Measurements from ENCODE around the gene KMT2E. TPM values are rescaled to one million over a fixed set of nuclear protein-coding genes. Genes with fewer than 3 reads are reported as not detected.

Gene KMT2E
- total and polyA plus RNA-seq, 2 donors (not counting 3 experiments of a cell fraction or from before 2014, with no cell fraction given): 19.0 to 74.8 TPM

- Histone ChIP-seq H3K27me3 (ENCODE audit: control insufficient read depth in 2 of 2, insufficient read depth in 2 of 2, low read length in 2 of 2) (no peaks in the 10 kb centered on the region), H3K9me1 (replicated peaks; ENCODE audit: control insufficient read depth, extremely low read depth, insufficient read depth, low read length) (no peaks in the 10 kb centered on the region), H3K9ac (replicated peaks; ENCODE audit: extremely low read depth, insufficient read depth, low read length) (no peak overlapping the region), H3K4me1 (ENCODE audit: control insufficient read depth, extremely low read depth, insufficient read depth, low read length) (peaks cover 7% of the 10 kb centered on the region), H3K9me3 (replicated peaks; ENCODE audit: control insufficient read depth, insufficient read depth, low read length) (no peaks in the 10 kb centered on the region), H3K4me3 (replicated peaks in 1 of 3; ENCODE audit: insufficient read depth in 1 of 3, low read depth in 1 of 3, low read length in 3 of 3) (no peak overlapping the region), H3K36me3 (ENCODE audit: control insufficient read depth in 2 of 2, extremely low read depth in 1 of 2, insufficient read depth in 2 of 2, low read length in 2 of 2) (peaks cover 0 to 11% of the 10 kb centered on the region in 2 experiments), H3K27ac (ENCODE audit: insufficient read depth, low read depth, low read length) (no peak overlapping the region), H3K79me2 (ENCODE audit: control insufficient read depth, insufficient read depth, low read length) (peaks cover 11% of the 10 kb centered on the region), H2AFZ (ENCODE audit: low read depth, low read length) (no peak overlapping the region), H4K20me1 (replicated peaks; ENCODE audit: control insufficient read depth, extremely low read depth, insufficient read depth, low read length) (no peaks in the 10 kb centered on the region), H3K4me2 (ENCODE audit: insufficient read depth, low read length) (no peak overlapping the region)
- no peak for TF ChIP-seq POLR2AphosphoS5 (IDR thresholded peaks at IDR 0.05; ENCODE audit: insufficient read depth, low read depth, low read length)
- TF ChIP-seq, protein P1, sequence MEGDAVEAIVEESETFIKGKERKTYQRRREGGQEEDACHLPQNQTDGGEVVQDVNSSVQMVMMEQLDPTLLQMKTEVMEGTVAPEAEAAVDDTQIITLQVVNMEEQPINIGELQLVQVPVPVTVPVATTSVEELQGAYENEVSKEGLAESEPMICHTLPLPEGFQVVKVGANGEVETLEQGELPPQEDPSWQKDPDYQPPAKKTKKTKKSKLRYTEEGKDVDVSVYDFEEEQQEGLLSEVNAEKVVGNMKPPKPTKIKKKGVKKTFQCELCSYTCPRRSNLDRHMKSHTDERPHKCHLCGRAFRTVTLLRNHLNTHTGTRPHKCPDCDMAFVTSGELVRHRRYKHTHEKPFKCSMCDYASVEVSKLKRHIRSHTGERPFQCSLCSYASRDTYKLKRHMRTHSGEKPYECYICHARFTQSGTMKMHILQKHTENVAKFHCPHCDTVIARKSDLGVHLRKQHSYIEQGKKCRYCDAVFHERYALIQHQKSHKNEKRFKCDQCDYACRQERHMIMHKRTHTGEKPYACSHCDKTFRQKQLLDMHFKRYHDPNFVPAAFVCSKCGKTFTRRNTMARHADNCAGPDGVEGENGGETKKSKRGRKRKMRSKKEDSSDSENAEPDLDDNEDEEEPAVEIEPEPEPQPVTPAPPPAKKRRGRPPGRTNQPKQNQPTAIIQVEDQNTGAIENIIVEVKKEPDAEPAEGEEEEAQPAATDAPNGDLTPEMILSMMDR (IDR thresholded peaks at IDR 0.05; ENCODE audit: extremely low read depth in 1 of 2, insufficient read depth in 1 of 2, low read depth in 1 of 2, low read length in 2 of 2): no peak
- no peak for TF ChIP-seq POLR2A (IDR thresholded peaks at IDR 0.05; ENCODE audit: low read depth, low read length)
- no peak for TF ChIP-seq GATA2 (IDR thresholded peaks at IDR 0.05; ENCODE audit: insufficient read depth, insufficient read length, low read depth, low read length)
- no peak for TF ChIP-seq MYC (IDR thresholded peaks at IDR 0.05; ENCODE audit: low read depth, low read length)
- TF ChIP-seq JUN (IDR thresholded peaks at IDR 0.05; ENCODE audit: borderline replicate concordance, insufficient read depth, insufficient read length, low read depth): no peak
- TF ChIP-seq FOS (IDR thresholded peaks at IDR 0.05; ENCODE audit: borderline replicate concordance, insufficient read depth, low read length): no peak
- TF ChIP-seq EZH2 (IDR thresholded peaks at IDR 0.05; ENCODE audit: borderline replicate concordance, low read depth, low read length, severe bottlenecking): no peak
- no peak for TF ChIP-seq MAX (IDR thresholded peaks at IDR 0.05; ENCODE audit: insufficient read depth, insufficient read length)
- FAIRE-seq (no peak), DNase-seq (ENCODE audit: low read depth, low spot score) (no peak)
- BruUV-seq (replicated peaks): no TSS peak
- POLR2A ChIA-PET: no interaction called here
- intact Hi-C loops (cut with micrococcal nuclease): no loop called here
- CTCF ChIA-PET: no interaction called here
- dilution Hi-C loops (cut with MboI; ENCODE audit: extremely low pct_ligation_motif_present, low sequenced_read_pairs): no loop called here
These were observed 118.3 kb downstream of the KMT2E start for GRCh38 chr7:105132335-105132734.

All from endothelial cell of umbilical vein (primary cell).